ENCODE data around the gene U2AF2.

DNA sequence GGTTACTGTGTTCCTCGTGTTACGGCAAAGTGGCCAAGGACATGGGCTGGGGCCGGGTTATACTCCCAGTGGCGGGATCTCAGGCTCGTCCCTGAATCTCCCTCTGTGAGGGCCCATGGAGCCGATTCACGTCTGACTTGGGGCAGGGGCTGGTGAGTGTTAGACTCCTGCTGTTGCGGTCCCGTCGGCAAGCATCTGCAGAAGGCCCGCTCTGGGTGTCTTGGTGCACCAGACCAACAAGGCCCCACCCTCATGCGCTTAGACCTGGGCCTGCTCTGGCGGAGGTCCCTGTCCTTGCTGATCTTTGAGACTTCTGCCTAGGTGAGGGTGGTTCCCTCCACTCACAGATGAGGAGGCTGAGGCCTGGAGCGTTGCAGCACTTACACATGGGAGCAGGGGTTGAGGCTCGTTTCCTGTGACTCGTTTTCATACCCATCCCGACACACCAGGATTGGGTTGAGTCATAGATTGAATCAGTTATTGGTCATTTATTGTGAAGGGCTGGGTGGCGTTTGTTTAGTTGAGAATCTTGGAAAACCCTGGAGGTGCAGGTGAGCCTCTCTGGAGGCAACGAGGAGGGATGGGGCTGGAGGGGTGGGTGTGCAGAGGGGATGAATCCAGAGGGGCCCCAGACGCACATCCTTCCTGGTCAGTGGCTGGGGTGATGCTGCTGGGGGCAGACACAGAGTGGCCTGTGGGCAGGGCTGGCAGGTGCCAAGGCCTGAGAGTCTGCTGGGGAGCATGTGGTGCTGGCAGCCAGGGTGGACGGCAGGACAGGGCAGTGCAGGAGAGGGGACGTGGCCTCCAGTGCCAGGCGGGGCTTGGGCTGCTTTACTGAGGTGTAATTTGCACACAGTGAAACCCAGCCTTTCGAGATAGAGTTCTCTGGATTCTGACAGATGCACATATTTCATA is 24.8 kb downstream of the U2AF2 start:
- TF ChIP-seq, protein P1, sequence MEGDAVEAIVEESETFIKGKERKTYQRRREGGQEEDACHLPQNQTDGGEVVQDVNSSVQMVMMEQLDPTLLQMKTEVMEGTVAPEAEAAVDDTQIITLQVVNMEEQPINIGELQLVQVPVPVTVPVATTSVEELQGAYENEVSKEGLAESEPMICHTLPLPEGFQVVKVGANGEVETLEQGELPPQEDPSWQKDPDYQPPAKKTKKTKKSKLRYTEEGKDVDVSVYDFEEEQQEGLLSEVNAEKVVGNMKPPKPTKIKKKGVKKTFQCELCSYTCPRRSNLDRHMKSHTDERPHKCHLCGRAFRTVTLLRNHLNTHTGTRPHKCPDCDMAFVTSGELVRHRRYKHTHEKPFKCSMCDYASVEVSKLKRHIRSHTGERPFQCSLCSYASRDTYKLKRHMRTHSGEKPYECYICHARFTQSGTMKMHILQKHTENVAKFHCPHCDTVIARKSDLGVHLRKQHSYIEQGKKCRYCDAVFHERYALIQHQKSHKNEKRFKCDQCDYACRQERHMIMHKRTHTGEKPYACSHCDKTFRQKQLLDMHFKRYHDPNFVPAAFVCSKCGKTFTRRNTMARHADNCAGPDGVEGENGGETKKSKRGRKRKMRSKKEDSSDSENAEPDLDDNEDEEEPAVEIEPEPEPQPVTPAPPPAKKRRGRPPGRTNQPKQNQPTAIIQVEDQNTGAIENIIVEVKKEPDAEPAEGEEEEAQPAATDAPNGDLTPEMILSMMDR (IDR thresholded peaks at IDR 0.05) = no peak
- no peak for TF ChIP-seq POLR2A (IDR thresholded peaks at IDR 0.05)
